ENCODE data around the gene MRPS18B. TPM values are rescaled to one million over a fixed set of nuclear protein-coding genes. Genes with fewer than 3 reads are reported as not detected.

MRPS18B gene
- total RNA-seq, 2 experiments from 2014 or later = 59.0 to 79.6 TPM

DNA sequence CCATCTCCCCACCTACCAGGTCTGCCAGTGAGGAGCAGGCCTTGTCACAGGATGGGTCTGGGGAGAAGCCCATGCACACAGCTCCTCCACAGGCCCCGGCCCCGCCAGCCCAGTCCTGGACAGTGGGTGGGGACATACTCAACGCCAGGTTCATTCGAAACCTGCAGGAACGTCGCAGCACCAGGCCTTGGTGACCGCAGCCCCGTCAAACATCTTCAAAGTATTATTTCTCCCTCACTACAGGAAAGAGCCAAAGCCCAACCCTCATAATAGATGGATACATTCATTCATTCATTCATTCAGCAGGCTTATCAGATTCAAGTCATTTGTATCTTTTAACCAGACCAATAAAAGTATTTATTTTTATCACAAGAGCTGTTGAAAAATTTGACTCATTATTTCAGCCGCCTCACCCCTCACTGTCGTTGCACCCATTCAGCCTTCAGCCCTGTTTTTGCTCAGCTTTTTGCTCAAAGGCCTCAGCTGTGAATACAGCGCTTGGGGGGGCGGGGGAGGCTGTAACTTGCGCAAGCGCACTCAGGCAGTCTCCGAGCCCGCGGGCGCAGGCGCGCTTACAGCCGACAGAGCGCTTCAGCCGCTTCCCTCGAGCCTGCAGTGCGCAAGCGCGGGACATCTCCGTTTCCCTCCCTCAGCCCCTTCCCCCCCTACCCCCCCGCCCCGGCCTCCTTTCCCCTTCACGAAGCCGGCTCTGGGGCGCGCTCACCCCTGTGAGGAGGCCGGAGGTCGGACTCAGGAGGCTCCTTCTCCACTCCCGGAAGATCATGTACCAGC is 29.0 kb downstream of the MRPS18B start, which contains the start of gene C6orf136:
C6orf136 (plus strand) TSS at position 684 of the 792 bp plus-strand sequence; CDS start at position 783, 99 bp downstream.
- H3K9me3 ChIP-seq (ENCODE audit: low read length) = no peaks in the 10 kb centered on the region
- peak within 1 kb of the TSS; percentile 93 for H3K4me3 ChIP-seq (ENCODE audit: low read depth, low read length, poor library complexity, severe bottlenecking)
- intact Hi-C loops (cut with micrococcal nuclease; ENCODE audit: unreplicated experiment) = loop anchor here (1.0 kb wide), 2 partner anchors 29 to 74 kb away; partner anchors contain the start of genes MRPS18B, PPP1R10 and TUBB
- peaks cover 29% of the 10 kb centered on the region; the same call in 1 of the 2 replicates for H3K79me2 ChIP-seq (ENCODE audit: insufficient read depth, low read depth, low read length)
- DNase-seq (ENCODE audit: low spot score) = peak; percentile 97
- POLR2A ChIA-PET = interaction anchor here (0.6 to 1.2 kb wide), 4 partner anchors 34 to 82 kb away, joined by 3 to 6 read pairs (median 4); no protein-coding TSS in a partner anchor
- CTCF ChIA-PET (ENCODE audit: unreplicated experiment) = no interaction called here
- no peaks in the 10 kb centered on the region for H3K9me2 ChIP-seq (ENCODE audit: insufficient read depth, low read length)
- TF ChIP-seq EZH2phosphoT487 (IDR thresholded peaks at IDR 0.05; ENCODE audit: borderline replicate concordance, low read depth, low read length) = no peak
- TF ChIP-seq, protein P1, sequence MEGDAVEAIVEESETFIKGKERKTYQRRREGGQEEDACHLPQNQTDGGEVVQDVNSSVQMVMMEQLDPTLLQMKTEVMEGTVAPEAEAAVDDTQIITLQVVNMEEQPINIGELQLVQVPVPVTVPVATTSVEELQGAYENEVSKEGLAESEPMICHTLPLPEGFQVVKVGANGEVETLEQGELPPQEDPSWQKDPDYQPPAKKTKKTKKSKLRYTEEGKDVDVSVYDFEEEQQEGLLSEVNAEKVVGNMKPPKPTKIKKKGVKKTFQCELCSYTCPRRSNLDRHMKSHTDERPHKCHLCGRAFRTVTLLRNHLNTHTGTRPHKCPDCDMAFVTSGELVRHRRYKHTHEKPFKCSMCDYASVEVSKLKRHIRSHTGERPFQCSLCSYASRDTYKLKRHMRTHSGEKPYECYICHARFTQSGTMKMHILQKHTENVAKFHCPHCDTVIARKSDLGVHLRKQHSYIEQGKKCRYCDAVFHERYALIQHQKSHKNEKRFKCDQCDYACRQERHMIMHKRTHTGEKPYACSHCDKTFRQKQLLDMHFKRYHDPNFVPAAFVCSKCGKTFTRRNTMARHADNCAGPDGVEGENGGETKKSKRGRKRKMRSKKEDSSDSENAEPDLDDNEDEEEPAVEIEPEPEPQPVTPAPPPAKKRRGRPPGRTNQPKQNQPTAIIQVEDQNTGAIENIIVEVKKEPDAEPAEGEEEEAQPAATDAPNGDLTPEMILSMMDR (conservative IDR thresholded peaks at IDR 0.05; ENCODE audit: low read length) = no peak
- peaks cover 16% of the 10 kb centered on the region for H3K4me1 ChIP-seq (ENCODE audit: insufficient read depth, low read length, poor library complexity, severe bottlenecking)
- H3K36me3 ChIP-seq (ENCODE audit: insufficient read depth, low read length) = peaks cover 23% of the 10 kb centered on the region
- H4K20me1 ChIP-seq (ENCODE audit: insufficient read depth, low read length) = no peaks in the 10 kb centered on the region; the same call in 1 of the 2 replicates
- H3K4me2 ChIP-seq (ENCODE audit: low read length) = peak within 1 kb of the TSS; percentile 94
- H3K27ac ChIP-seq (ENCODE audit: low read depth, low read length, poor library complexity, severe bottlenecking) = peak within 1 kb of the TSS; percentile 77
- H2AFZ ChIP-seq (ENCODE audit: low read length) = peak within 1 kb of the TSS; percentile 63
- TSS peak; percentile 59 for BruUV-seq (replicated peaks)

DNA sequence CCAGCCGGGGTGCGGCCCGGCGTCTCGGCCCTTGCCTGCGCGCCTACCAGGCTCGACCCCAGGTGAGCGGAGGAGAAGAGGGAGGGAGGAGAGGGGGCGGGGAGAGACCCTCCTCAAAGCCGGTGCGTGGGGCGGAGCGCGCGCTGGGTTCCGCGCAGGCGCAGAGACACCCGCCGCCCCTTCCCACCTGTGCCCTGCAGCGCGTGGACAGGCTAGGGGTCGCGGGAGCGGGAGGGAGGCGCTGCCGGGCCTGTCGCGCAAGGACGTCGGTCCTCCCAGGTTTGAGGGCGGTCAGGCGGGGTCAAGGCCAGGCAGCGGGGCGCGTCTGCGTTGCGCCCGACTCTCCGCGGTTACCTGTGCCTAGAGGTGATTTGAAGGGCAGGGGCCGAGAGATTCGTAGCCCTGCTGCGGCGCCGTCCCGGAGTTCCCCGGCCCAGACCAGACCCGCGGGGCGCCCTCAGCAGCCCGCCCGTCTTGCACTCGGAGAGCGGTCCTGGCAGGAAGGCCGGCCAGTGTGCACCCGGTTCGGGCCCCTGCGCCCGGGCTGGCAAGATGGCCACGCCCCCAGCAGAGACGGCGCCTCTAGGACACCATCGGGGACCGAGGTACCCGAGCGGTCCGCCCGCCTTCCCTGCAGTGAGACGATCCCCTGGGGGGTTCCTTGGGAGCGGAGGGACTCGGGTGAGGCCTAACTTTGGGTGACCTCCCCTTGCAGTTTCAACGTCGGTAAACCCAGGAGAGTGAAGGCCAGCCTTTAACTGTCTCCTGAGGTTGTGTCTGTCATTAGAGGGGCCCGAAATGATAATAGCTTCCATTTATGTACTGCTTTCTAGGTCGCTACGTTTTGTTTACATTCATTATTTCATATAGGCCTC is 29.8 kb downstream of the MRPS18B start:
- Histone ChIP-seq H4K20me1 (ENCODE audit: insufficient read depth, low read length) (no peaks in the 10 kb centered on the region; the same call in 1 of the 2 replicates), H3K4me1 (ENCODE audit: insufficient read depth, low read length, poor library complexity, severe bottlenecking) (peaks cover 16% of the 10 kb centered on the region), H3K9me2 (ENCODE audit: insufficient read depth, low read length) (no peaks in the 10 kb centered on the region), H3K4me2 (ENCODE audit: low read length) (peak overlapping the region; percentile 94), H3K36me3 (ENCODE audit: insufficient read depth, low read length) (peaks cover 32% of the 10 kb centered on the region), H3K9me3 (ENCODE audit: low read length) (no peaks in the 10 kb centered on the region), H2AFZ (ENCODE audit: low read length) (peak overlapping the region; percentile 63), H3K4me3 (ENCODE audit: low read depth, low read length, poor library complexity, severe bottlenecking) (peak overlapping the region; percentile 93), H3K27ac (ENCODE audit: low read depth, low read length, poor library complexity, severe bottlenecking) (peak overlapping the region; percentile 77), H3K79me2 (ENCODE audit: insufficient read depth, low read depth, low read length) (peaks cover 29% of the 10 kb centered on the region; the same call in 1 of the 2 replicates)
- peak; percentile 81 for DNase-seq (ENCODE audit: low spot score)
- no TSS peak for BruUV-seq (replicated peaks)
- TF ChIP-seq, protein P1 (conservative IDR thresholded peaks at IDR 0.05; ENCODE audit: low read length) = no peak
- TF ChIP-seq EZH2phosphoT487 (IDR thresholded peaks at IDR 0.05; ENCODE audit: borderline replicate concordance, low read depth, low read length) = no peak
- intact Hi-C loops (cut with micrococcal nuclease; ENCODE audit: unreplicated experiment) = loop anchor here (1.0 kb wide), 2 partner anchors 30 to 73 kb away; partner anchors contain the start of genes MRPS18B, PPP1R10 and TUBB
- ChIA-PET POLR2A (interaction anchor here (0.6 to 1.2 kb wide), 4 partner anchors 12 to 69 kb away, joined by 3 to 5 read pairs (median 3); no protein-coding TSS in a partner anchor), CTCF (ENCODE audit: unreplicated experiment) (no interaction called here)

Measured in OCI-LY7 (cell line).